ENCODE data around the gene DHRSX.

DNA sequence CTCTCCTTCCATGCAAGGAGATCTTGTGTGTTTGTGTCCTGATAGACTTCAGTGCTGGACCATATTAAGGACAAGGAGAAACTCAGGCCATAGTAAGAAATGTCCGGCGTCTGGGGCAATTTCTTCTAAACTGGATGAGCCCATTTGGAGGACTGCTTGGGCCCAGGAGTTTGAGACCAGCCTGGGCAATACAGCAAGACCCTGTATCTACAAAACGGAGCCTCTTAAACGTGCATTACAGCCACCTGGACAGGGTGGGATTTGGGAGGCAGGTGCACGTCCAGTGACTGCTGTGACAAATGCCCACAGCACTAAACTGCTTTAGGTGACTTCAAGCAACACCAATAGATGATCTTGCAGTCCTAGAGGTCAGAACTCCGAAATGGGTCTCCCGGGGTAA is 311.9 kb downstream of the DHRSX start:
- TF ChIP-seq, protein P1, sequence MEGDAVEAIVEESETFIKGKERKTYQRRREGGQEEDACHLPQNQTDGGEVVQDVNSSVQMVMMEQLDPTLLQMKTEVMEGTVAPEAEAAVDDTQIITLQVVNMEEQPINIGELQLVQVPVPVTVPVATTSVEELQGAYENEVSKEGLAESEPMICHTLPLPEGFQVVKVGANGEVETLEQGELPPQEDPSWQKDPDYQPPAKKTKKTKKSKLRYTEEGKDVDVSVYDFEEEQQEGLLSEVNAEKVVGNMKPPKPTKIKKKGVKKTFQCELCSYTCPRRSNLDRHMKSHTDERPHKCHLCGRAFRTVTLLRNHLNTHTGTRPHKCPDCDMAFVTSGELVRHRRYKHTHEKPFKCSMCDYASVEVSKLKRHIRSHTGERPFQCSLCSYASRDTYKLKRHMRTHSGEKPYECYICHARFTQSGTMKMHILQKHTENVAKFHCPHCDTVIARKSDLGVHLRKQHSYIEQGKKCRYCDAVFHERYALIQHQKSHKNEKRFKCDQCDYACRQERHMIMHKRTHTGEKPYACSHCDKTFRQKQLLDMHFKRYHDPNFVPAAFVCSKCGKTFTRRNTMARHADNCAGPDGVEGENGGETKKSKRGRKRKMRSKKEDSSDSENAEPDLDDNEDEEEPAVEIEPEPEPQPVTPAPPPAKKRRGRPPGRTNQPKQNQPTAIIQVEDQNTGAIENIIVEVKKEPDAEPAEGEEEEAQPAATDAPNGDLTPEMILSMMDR (IDR thresholded peaks at IDR 0.05; ENCODE audit: poor library complexity): no peak
- TF ChIP-seq EZH2phosphoT487 (IDR thresholded peaks at IDR 0.05; ENCODE audit: low read depth, severe bottlenecking, unreplicated experiment): no peak
